ENCODE measurements around the gene SP4. TPM values are rescaled to one million over a fixed set of nuclear protein-coding genes. Genes with fewer than 3 reads are reported as not detected.

SP4 gene
- total and polyA plus RNA-seq, 5 donors from 2014 or later: 14.9 to 43.5 (median 16.6) TPM

DNA sequence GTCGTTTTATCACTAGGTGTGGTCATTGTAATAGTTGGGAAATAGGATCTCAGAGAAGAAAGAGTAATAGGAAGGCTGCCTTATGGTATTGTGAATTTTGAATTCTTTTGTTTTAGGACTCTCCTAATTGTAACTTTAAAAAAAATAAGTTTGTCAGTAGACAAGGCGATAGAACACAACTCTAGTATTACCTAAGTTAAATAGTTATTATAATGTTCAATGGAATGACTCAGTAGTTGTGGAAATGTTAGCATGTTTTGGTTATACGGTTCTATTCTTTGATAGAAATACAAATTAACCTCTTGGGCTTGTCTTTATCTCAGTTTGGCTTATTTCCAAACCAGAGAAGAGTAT is 116.4 kb downstream of the SP4 start:
- no peak for DNase-seq

DNA sequence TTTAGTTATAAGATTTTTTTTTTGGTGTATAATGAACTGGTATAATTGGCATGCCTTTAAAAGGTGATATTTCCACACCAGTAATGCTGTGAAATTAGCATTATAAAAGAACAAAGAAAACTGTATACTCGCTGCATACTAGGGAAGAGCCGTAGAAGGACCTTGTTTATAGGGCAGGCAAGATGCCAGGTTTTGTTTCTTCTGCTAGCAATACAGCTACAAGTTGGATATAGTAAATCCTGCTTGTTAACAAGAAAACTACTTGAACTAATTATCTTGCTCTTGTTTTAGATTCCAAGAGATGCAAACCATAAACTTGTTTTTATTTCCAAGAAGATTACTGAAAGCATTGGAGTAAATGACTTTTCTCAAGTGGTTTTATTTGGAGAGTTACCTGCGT is 116.8 kb downstream of the SP4 start:
- no peaks in the 10 kb centered on the region for H3K9me3 ChIP-seq (ENCODE audit: control insufficient read depth in 2 of 2, low read length in 2 of 2)
- H3K4me3 ChIP-seq (ENCODE audit: low read depth, low read length): no peak overlapping the region
- Mint-ChIP-seq H3K9me3 (peaks cover 0 to under 1% (median 0%) of the 10 kb centered on the region in 7 donors), H3K4me3 (no peak overlapping the region), H3K27ac (no peak overlapping the region), H3K4me1 (peaks cover 0 to 9% (median 5%) of the 10 kb centered on the region in 4 donors), H3K36me3 (no peaks in the 10 kb centered on the region), H3K27me3 (peaks cover 75% of the 10 kb centered on the region)
- ATAC-seq (ENCODE audit: low read depth in 2 of 2) (no peak), DNase-seq (no peak)
- no peak overlapping the region for H3K27ac ChIP-seq (ENCODE audit: insufficient read depth, low read length, poor library complexity, severe bottlenecking)
- peaks cover 13% of the 10 kb centered on the region for H3K4me1 ChIP-seq (ENCODE audit: control insufficient read depth, insufficient read depth, low read length, poor library complexity, severe bottlenecking)
- no peaks in the 10 kb centered on the region for H3K36me3 ChIP-seq (ENCODE audit: control insufficient read depth, insufficient read depth, low read length)
- H3K27me3 ChIP-seq (ENCODE audit: control insufficient read depth, insufficient read depth, low read length): peaks cover 40% of the 10 kb centered on the region

More for the DNA sequence above, 116.4 kb downstream of the SP4 start:
- peaks cover 0 to 9% (median 5%) of the 10 kb centered on the region in 4 donors for H3K4me1 Mint-ChIP-seq
- H3K4me3 Mint-ChIP-seq: peak overlapping the region in 1 of 4 donors; percentile 61
- Histone ChIP-seq H3K9me3 (ENCODE audit: control insufficient read depth in 2 of 2, low read length in 2 of 2) (no peaks in the 10 kb centered on the region), H3K27me3 (ENCODE audit: control insufficient read depth, insufficient read depth, low read length) (peaks cover 45% of the 10 kb centered on the region), H3K27ac (ENCODE audit: insufficient read depth, low read length, poor library complexity, severe bottlenecking) (no peak overlapping the region), H3K4me3 (ENCODE audit: low read depth, low read length) (no peak overlapping the region), H3K4me1 (ENCODE audit: control insufficient read depth, insufficient read depth, low read length, poor library complexity, severe bottlenecking) (peaks cover 13% of the 10 kb centered on the region), H3K36me3 (ENCODE audit: control insufficient read depth, insufficient read depth, low read length) (no peaks in the 10 kb centered on the region)
- no peak for ATAC-seq (ENCODE audit: low read depth in 2 of 2)
- H3K9me3 Mint-ChIP-seq: peaks cover 0 to 3% (median 0%) of the 10 kb centered on the region in 7 donors
- H3K27me3 Mint-ChIP-seq: peaks cover 75% of the 10 kb centered on the region
- H3K36me3 Mint-ChIP-seq: no peaks in the 10 kb centered on the region
- H3K27ac Mint-ChIP-seq: no peak overlapping the region

DNA sequence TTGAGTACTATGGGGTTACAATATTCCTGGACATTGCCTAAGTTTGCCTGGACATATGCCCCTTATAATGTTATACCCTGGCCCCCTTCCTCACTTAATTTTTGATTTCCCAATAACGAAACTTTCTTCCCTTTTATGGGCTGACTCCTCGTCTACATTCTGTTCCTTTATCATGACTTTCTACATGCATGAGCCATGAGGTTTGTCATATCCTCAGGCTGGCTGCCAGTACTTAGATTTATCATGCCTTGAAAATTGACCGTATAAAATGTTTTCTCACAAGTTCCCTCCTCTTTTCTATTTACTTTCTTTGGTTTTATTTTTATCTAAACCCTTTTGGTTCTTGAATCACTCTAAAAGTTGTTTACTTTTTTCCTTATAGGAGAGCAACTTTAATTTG is 119.6 kb downstream of the SP4 start:
- H3K27ac Mint-ChIP-seq: no peak overlapping the region
- Histone ChIP-seq H3K27ac (ENCODE audit: insufficient read depth, low read length, poor library complexity, severe bottlenecking) (no peak overlapping the region), H3K4me1 (ENCODE audit: control insufficient read depth, insufficient read depth, low read length, poor library complexity, severe bottlenecking) (peaks cover 13% of the 10 kb centered on the region), H3K4me3 (ENCODE audit: low read depth, low read length) (no peak overlapping the region), H3K27me3 (ENCODE audit: control insufficient read depth, insufficient read depth, low read length) (peaks cover 26% of the 10 kb centered on the region), H3K36me3 (ENCODE audit: control insufficient read depth, insufficient read depth, low read length) (no peaks in the 10 kb centered on the region), H3K9me3 (ENCODE audit: control insufficient read depth in 2 of 2, low read length in 2 of 2) (no peaks in the 10 kb centered on the region)
- peaks cover 55% of the 10 kb centered on the region for H3K27me3 Mint-ChIP-seq
- H3K9me3 Mint-ChIP-seq: peaks cover 0 to 3% (median 0%) of the 10 kb centered on the region in 7 donors
- DNase-seq (no peak), ATAC-seq (ENCODE audit: low read depth in 2 of 2) (no peak)
- H3K4me1 Mint-ChIP-seq: peaks cover 0 to 9% (median 5%) of the 10 kb centered on the region in 4 donors
- H3K36me3 Mint-ChIP-seq: no peaks in the 10 kb centered on the region
- H3K4me3 Mint-ChIP-seq: no peak overlapping the region

DNA sequence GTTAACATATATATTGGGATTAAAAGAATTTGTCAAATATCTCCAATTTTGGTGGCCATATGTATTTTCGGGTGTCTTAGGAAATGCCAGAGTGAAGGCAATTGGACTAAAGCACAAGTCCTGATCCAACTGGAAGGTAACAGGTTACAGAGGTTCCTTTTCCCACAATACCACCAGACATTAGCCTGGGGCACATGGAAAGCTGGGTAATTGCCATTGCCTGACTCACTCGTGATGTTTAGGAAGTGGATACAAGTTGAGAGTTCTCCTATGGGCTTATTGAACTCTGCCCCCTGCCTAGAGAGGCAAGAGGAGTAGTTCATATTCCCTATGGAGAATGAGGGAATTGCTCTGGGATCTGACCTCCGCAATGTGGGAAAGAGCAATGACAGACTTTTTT is 120.6 kb downstream of the SP4 start:
- H3K27me3 Mint-ChIP-seq: peaks cover 57% of the 10 kb centered on the region
- no peak overlapping the region for H3K27ac ChIP-seq (ENCODE audit: insufficient read depth, low read length, poor library complexity, severe bottlenecking)
- H3K27me3 ChIP-seq (ENCODE audit: control insufficient read depth, insufficient read depth, low read length): peaks cover 26% of the 10 kb centered on the region
- H3K36me3 Mint-ChIP-seq: no peaks in the 10 kb centered on the region
- peaks cover 0 to 6% (median 5%) of the 10 kb centered on the region in 4 donors for H3K4me1 Mint-ChIP-seq
- H3K36me3 ChIP-seq (ENCODE audit: control insufficient read depth, insufficient read depth, low read length): no peaks in the 10 kb centered on the region
- H3K4me3 ChIP-seq (ENCODE audit: low read depth, low read length): no peak overlapping the region
- H3K9me3 ChIP-seq (ENCODE audit: control insufficient read depth in 2 of 2, low read length in 2 of 2): no peaks in the 10 kb centered on the region
- H3K4me1 ChIP-seq (ENCODE audit: control insufficient read depth, insufficient read depth, low read length, poor library complexity, severe bottlenecking): peaks cover 6% of the 10 kb centered on the region
- ATAC-seq (ENCODE audit: low read depth in 2 of 2): no peak
- H3K27ac Mint-ChIP-seq: no peak overlapping the region
- H3K4me3 Mint-ChIP-seq: no peak overlapping the region
- DNase-seq: no peak
- peaks cover 0 to 5% (median 0%) of the 10 kb centered on the region in 7 donors for H3K9me3 Mint-ChIP-seq

DNA sequence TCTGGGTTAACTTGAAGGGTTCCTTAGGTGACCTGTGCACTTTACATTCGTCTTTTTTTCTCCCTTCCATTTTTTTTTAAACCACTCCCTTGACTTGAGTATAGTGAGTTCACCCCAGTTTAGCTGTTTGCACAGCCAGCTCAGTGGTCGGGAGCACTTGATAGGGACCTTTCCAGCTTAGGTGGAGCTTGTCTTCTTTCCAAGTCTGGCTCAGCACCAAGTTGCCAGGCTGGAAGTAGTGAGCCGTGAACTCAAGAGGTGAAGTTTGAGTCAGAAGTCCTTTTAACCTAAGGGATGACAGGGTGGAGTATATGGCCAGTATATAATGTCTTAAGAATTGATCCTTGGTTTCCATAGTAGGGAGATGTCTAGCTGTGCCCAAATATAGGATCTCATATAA is 122.2 kb downstream of the SP4 start:
- H3K4me1 Mint-ChIP-seq: no peaks in the 10 kb centered on the region
- Histone ChIP-seq H3K9me3 (ENCODE audit: control insufficient read depth in 2 of 2, low read length in 2 of 2) (no peaks in the 10 kb centered on the region), H3K27me3 (ENCODE audit: control insufficient read depth, insufficient read depth, low read length) (peaks cover 12% of the 10 kb centered on the region), H3K36me3 (ENCODE audit: control insufficient read depth, insufficient read depth, low read length) (no peaks in the 10 kb centered on the region), H3K4me3 (ENCODE audit: low read depth, low read length) (no peak overlapping the region), H3K27ac (ENCODE audit: insufficient read depth, low read length, poor library complexity, severe bottlenecking) (no peak overlapping the region), H3K4me1 (ENCODE audit: control insufficient read depth, insufficient read depth, low read length, poor library complexity, severe bottlenecking) (no peaks in the 10 kb centered on the region)
- no peaks in the 10 kb centered on the region for H3K36me3 Mint-ChIP-seq
- no peak for ATAC-seq (ENCODE audit: low read depth in 2 of 2)
- H3K9me3 Mint-ChIP-seq: peaks cover 0 to 5% (median 0%) of the 10 kb centered on the region in 7 donors
- no peak overlapping the region for H3K4me3 Mint-ChIP-seq
- H3K27ac Mint-ChIP-seq: no peak overlapping the region
- DNase-seq: no peak
- H3K27me3 Mint-ChIP-seq: peaks cover 46% of the 10 kb centered on the region

DNA sequence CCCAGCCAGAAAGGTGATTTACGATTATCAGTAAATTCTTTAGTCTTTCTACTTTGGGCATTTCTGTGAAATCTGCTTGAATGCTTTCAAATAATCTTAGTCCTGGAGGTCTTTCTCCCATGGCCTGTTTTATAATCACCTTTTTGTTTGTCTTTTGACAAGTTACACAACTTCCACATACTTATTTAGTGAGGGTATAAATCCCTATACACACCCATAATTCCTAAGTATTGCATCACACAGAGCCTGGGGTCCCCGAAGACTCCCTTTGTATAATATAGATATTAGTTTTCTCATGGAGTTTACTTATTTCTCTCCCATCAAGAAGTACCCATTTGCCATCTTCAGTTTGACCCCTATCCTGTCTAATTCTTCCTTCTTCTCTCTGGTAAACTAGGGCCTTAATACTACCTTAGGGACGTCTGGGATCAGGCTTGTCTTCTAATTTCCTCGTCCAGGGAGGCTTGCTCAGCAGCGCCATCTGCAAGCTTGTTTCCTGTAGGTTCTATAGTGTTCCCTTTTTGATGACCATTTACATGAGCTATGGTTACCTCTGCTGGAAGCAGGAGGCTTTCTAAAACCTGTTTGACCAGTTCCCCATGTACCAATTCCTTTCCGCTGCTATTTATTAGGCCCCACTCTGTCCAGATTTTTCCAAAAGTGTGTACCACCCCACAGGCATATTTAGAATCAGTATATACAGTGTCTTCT is 123.1 kb downstream of the SP4 start:
- no peak overlapping the region for H3K4me3 Mint-ChIP-seq

DNA sequence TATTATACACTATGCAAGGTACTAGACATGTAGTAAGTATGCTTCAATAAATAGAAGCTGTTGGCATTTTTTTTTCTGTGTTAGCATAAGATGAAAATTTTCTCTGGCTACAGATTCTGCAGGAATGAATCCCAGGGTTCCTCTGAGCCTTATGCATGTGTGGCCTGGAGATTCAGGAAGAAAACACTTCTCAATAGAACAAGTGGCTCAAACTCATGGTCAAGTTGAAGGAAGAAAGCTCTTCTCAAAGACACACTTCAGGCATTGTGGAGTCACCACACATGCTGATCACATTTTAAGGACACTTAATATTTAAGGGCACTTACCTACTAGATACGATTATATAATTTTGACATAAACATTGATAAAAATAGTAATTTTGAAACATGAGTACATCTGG is 134.5 kb downstream of the SP4 start:
- H3K36me3 ChIP-seq (ENCODE audit: control insufficient read depth, insufficient read depth, low read length): no peaks in the 10 kb centered on the region
- no peak overlapping the region for H3K27ac Mint-ChIP-seq
- no peak overlapping the region for H3K4me3 Mint-ChIP-seq
- no peak overlapping the region for H3K4me3 ChIP-seq (ENCODE audit: low read depth, low read length)
- DNase-seq: no peak
- H3K27me3 Mint-ChIP-seq: peaks cover 25% of the 10 kb centered on the region
- no peaks in the 10 kb centered on the region for H3K9me3 ChIP-seq (ENCODE audit: control insufficient read depth in 2 of 2, low read length in 2 of 2)
- ATAC-seq (ENCODE audit: low read depth in 2 of 2): no peak
- H3K4me1 ChIP-seq (ENCODE audit: control insufficient read depth, insufficient read depth, low read length, poor library complexity, severe bottlenecking): no peaks in the 10 kb centered on the region
- no peak overlapping the region for H3K27ac ChIP-seq (ENCODE audit: insufficient read depth, low read length, poor library complexity, severe bottlenecking)
- no peaks in the 10 kb centered on the region for H3K4me1 Mint-ChIP-seq
- H3K9me3 Mint-ChIP-seq: no peaks in the 10 kb centered on the region
- H3K36me3 Mint-ChIP-seq: no peaks in the 10 kb centered on the region
- peaks cover 5% of the 10 kb centered on the region for H3K27me3 ChIP-seq (ENCODE audit: control insufficient read depth, insufficient read depth, low read length)

More for the DNA sequence above, 123.1 kb downstream of the SP4 start:
- Mint-ChIP-seq H3K36me3 (no peaks in the 10 kb centered on the region), H3K27me3 (peaks cover 39% of the 10 kb centered on the region), H3K4me1 (no peaks in the 10 kb centered on the region), H3K27ac (no peak overlapping the region), H3K9me3 (peaks cover 0 to 5% (median 0%) of the 10 kb centered on the region in 7 donors)
- Histone ChIP-seq H3K4me1 (ENCODE audit: control insufficient read depth, insufficient read depth, low read length, poor library complexity, severe bottlenecking) (no peaks in the 10 kb centered on the region), H3K4me3 (ENCODE audit: low read depth, low read length) (no peak overlapping the region), H3K9me3 (ENCODE audit: control insufficient read depth in 2 of 2, low read length in 2 of 2) (no peaks in the 10 kb centered on the region), H3K27me3 (ENCODE audit: control insufficient read depth, insufficient read depth, low read length) (peaks cover 10% of the 10 kb centered on the region), H3K36me3 (ENCODE audit: control insufficient read depth, insufficient read depth, low read length) (no peaks in the 10 kb centered on the region), H3K27ac (ENCODE audit: insufficient read depth, low read length, poor library complexity, severe bottlenecking) (no peak overlapping the region)
- no peak for ATAC-seq (ENCODE audit: low read depth in 2 of 2)
- no peak for DNase-seq

Data from CD4-positive, CD25-positive, alpha-beta regulatory T cell (primary cell).